ENCODE measurements around the gene SMIM28.
"Not testable (repeated sequence)": the region's sequence is repeated elsewhere in the genome, so short reads cannot be mapped to it uniquely, and the experiment has no call there.

Gene SMIM28

GRCh38 chr6:138421608-138422007 is 43.9 kb downstream of the SMIM28 start:
- no peak for TF ChIP-seq CTCF (IDR thresholded peaks at IDR 0.05; ENCODE audit: insufficient read depth, low read depth, low read length, missing control alignments)
- no peak for DNase-seq (ENCODE audit: low read depth)
- no peak overlapping the region for H3K4me3 ChIP-seq (ENCODE audit: low read depth, low read length)

- no peak for DNase-seq (ENCODE audit: low read depth)
- H3K4me3 ChIP-seq (ENCODE audit: low read depth, low read length): no peak overlapping the region
- TF ChIP-seq CTCF (IDR thresholded peaks at IDR 0.05; ENCODE audit: insufficient read depth, low read depth, low read length, missing control alignments): no peak
Observed at GRCh38 chr6:138422861-138423260, 45.2 kb downstream of the SMIM28 start.

GRCh38 chr6:138424004-138424904 is 46.5 kb downstream of the SMIM28 start:
- TF ChIP-seq CTCF (IDR thresholded peaks at IDR 0.05; ENCODE audit: insufficient read depth, low read depth, low read length, missing control alignments): no peak
- DNase-seq (ENCODE audit: low read depth): no peak
- no peak overlapping the region for H3K4me3 ChIP-seq (ENCODE audit: low read depth, low read length)

GRCh38 chr6:138425256-138425655 is 47.6 kb downstream of the SMIM28 start:
- not testable (repeated sequence) for H3K4me3 ChIP-seq (ENCODE audit: low read depth, low read length); DNase-seq (ENCODE audit: low read depth)

GRCh38 chr6:138426500-138427123 is 48.9 kb downstream of the SMIM28 start:
- peak; percentile 41 for DNase-seq (ENCODE audit: low read depth)
- TF ChIP-seq CTCF (IDR thresholded peaks at IDR 0.05; ENCODE audit: insufficient read depth, low read depth, low read length, missing control alignments): no peak
- no peak overlapping the region for H3K4me3 ChIP-seq (ENCODE audit: low read depth, low read length)

GRCh38 chr6:138427701-138428100 is 50.0 kb downstream of the SMIM28 start:
- H3K4me3 ChIP-seq (ENCODE audit: low read depth, low read length): no peak overlapping the region
- no peak for TF ChIP-seq CTCF (IDR thresholded peaks at IDR 0.05; ENCODE audit: insufficient read depth, low read depth, low read length, missing control alignments)
- no peak for DNase-seq (ENCODE audit: low read depth)

GRCh38 chr6:138428944-138429598 is 51.4 kb downstream of the SMIM28 start:
- TF ChIP-seq CTCF (IDR thresholded peaks at IDR 0.05; ENCODE audit: insufficient read depth, low read depth, low read length, missing control alignments): peak; percentile 44
- DNase-seq (ENCODE audit: low read depth): peak; percentile 63
- no peak overlapping the region for H3K4me3 ChIP-seq (ENCODE audit: low read depth, low read length)
